Endometrial microvascular endothelial cells (primary cell): Measurements from ENCODE around the gene C6orf47. TPM values are rescaled to one million over a fixed set of nuclear protein-coding genes. Genes with fewer than 3 reads are reported as not detected.
"Not testable (repeated sequence)": the region's sequence is repeated elsewhere in the genome, so short reads cannot be mapped to it uniquely, and the experiment has no call there.

Experiments
- in situ Hi-C: cut with HindIII; loops from 2 replicates; pipeline ENCODE4 v1.10.0; 2017; ENCODE audit warnings: low sequenced_read_pairs, low pct_unique_long_range_greater_than_20kb; ENCODE audit errors: inconsistent ontology term
- total RNA-seq: library from RNA; depleted of rRNA; stranded (reverse); fragments of >200 nt; gene quantifications from one replicate; pipeline ENCODE4 v1.2.3, GENCODE V29; 2015; ENCODE audit errors: inconsistent ontology term

C6orf47 gene, protein sequence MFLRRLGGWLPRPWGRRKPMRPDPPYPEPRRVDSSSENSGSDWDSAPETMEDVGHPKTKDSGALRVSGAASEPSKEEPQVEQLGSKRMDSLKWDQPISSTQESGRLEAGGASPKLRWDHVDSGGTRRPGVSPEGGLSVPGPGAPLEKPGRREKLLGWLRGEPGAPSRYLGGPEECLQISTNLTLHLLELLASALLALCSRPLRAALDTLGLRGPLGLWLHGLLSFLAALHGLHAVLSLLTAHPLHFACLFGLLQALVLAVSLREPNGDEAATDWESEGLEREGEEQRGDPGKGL
- total RNA-seq = 17.2 TPM

DNA sequence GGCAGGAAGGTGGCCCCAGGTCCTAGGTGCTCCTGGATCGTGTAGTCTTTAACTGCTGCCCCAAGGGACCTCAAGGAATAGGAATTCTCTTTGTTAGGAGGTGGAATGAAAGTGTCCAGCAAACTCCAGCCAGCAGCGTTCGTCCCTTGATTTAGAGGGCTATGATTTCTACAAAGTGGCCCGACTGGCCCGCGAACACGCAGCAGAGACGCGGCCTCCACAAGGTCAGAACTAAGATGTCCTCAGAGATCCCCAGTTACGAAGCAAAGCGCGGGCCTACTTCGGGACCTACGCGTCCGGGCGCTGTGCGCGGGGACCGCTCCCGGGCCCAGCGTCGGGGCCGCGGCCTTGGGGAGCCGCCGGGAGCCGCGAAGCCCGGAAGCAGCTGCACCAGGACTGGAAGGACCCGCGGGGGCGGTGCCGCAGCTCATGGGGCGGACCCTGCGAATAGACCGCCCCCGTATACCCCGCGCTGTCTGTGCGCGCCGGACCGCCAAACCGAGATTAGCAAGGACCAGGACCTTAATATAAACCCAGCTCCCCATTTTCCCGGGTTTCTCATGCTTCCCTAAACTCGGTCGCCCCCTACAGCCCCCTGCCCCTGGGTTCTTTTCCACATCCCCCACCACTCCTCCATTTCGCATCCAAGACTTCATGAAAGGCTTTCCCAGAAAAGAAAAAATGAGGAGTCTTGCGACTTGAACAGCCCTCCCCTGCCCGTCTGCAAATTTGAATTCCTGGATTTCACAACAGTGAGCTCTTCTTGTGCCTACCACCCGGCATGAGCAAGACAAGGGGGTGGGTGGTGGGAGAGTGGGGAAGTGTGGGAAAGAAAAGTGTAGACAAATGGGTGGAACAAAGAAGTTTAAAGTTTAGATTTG, at the start of gene C6orf47:
C6orf47 (minus strand) TSS at position 398 of the 881 bp plus-strand sequence. CDS start 831 bp downstream, outside the sequence.
- in situ Hi-C loops = no loop called here

DNA sequence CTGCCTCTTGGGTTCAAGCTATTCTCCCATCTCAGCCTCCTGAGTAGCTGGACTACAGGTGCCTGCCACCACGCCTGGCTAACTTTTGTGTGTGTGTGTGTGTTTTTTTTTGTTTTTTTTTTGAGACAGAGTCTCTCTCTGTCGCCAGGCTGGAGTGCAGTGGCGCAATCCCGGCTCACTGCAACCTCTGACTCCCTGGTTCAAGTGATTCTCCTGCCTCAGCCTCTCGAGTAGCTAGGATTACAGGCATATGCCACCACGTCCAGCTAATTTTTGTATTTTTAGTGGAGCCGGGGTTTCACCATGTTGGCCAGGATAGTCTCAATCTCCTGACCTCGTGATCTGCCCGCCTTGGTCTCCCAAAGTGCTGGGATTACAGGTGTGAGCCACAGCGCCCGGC, 48.6 kb upstream of the C6orf47 start:
- in situ Hi-C loops = not testable (repeated sequence)

DNA sequence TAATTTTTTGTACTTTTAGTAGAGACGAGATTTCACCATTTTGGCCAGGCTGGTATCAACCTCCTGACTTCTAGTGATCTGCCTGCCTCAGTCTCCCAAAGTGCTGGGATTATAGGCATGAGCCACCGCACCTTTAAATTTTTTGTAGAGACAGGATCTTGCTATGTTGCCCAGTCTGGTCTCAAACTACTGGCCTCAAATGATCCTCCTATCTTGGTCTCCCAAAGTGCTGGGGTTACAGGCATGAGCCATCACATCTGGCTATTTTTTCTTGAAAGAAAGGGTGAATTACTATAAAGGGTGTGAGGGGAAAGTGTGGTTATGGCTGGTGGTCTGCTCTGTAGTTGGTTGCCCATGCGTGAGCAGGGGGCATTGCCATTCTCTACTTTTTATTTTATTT, 47.6 kb upstream of the C6orf47 start:
- in situ Hi-C loops = no loop called here

DNA sequence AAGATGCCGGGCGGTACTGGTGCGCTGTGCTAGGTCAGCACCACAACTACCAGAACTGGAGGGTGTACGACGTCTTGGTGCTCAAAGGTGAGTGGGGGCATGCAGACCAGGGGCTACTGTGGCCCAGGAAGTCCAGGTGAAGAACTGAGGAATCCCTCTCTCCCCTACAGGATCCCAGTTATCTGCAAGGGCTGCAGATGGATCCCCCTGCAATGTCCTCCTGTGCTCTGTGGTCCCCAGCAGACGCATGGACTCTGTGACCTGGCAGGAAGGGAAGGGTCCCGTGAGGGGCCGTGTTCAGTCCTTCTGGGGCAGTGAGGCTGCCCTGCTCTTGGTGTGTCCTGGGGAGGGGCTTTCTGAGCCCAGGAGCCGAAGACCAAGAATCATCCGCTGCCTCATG, 47.1 kb upstream of the C6orf47 start:
- in situ Hi-C loops = no loop called here

DNA sequence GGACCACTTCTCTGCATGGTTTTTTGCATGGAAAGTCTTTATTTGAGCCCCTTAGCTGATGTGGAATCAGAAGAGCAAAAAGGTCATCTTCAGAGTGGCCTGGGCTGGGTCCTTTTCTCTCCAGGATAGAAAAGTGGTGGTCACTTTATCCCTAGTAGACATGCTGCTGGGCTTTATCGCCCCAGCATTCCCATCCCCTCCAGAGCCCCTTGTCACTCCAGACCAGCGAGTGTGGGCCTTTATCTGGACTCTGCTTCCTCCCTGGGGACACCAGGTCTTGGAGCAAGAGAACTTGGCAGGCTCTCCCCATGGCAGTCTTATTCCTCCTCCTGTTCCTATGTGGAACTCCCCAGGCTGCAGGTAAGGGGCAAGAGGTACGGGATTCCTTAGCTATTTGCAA, 46.0 kb upstream of the C6orf47 start, which contains the start of gene LY6G6F:
LY6G6F (plus strand) TSS at position 268 of the 400 bp plus-strand sequence; CDS start at position 309, 41 bp downstream.
- in situ Hi-C loops = no loop called here

DNA sequence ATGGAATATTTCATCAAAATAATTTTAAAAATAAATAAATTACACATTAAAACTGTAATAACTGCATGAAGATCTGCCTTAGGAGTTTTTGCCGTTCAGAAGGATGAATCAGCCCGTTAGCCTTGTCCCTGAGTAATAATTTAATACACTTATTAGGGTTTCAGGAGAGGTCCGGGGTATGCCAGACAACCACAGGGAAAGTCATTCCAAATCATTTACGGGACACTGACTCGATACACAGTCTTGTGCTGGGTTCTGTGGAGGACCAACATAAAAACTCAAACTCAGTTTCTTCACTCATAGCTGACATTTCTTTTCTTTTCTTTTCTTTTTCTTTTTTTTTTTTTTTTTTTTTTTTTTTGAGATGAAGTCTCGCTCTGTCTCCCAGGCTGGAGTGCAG, 45.4 kb upstream of the C6orf47 start:
- in situ Hi-C loops = no loop called here

DNA sequence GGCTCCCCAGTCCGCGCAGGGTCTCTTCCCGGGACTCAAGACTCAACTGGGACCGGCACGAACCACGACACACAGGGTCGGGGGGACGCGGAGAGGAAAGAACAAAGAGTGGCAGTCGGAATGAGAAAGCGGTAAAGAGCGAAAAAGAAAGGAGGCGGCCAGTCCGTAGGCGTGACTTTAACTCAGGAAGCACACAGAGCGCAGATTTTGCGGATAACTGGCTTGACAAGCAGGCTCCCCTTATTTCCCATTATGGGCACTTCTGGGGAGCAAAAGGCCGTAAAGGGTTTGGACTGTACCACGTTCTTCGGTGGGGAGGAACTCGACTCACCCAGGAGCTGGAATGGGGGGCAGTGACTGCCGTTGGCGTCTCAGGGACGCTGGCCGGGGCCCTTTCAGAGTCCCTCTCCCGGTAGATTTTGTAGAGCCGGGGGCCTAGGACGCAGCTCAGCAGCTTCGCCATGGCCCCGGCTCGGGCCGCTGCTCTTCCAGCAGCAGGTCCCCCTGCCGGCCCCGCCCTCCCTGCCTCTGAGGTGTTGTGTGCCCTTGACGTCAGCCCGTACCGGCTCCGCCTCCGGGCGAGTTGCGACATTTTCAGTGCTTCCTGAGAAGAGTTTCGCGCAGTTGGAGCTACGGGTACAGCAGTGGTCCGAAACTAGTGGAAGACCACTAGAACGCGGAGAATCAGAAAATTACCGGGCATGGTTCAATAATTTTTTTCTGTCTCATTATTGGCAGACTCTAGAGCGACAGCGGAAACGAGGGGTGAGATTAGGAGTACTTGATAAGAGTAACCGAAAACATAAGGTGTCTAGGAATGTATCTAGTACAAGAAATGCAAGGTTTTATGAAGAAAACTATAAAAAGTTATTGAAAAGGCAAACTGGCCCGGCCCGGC, 42.5 kb upstream of the C6orf47 start, which contains the start of gene ABHD16A:
ABHD16A (minus strand) TSS at position 506 of the 898 bp plus-strand sequence; CDS start at position 463, 43 bp downstream.
- in situ Hi-C loops = no loop called here

DNA sequence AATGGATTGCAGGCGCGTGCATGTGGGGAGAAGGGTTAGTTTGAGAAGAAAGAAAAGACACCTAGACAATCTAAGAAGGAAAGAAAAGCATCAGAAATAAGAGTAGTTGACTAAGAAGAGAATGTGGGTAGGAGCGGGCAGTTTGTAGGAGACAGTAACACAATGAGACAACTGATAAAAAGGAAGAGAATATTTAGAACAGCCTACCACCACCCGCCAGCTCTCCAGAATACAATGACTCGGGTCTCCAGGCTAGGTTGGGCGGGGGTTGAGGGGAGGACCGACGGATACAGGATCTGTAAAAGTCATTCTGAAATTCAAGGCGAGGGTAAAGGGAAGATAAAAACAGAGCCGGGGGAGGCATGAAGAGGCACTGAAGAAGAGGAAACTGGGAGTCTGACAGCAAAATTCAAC, 41.8 kb upstream of the C6orf47 start:
- in situ Hi-C loops = no loop called here

DNA sequence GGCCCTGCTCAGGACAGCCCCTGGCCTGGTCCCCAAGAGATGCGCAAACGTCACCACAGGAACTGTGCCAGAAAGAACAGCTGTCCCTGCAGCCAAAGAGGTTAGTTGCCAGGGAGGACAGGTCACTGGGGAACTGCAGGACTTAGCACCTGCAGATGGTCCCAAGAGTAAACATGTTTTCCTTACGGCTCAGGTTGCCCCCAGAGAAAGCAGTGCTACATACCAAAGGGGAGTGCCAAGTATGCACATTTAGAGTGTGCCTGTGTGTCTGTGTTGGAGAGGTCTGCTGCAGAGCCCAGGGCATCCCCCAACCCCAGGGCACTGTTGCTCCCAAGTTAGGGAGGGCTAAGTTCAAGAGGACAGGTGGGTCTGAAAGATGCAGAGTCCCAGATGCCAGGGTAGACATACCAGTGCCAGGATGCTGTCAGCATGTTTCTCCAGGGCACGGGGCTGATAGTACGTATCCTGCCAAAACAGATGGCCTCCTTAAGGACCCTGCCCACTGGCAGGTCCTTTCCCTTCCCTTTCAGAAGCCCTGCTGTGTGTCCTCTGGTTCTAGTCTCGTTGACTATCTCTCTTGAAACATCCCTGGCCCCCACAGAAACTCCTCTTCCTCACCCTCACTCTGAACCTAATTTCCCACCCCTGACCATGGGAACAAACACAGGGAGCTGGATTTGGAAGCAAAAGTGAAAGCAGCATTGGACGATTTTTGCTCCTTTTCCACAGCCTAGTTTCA, 41.3 kb upstream of the C6orf47 start:
- in situ Hi-C loops = no loop called here

DNA sequence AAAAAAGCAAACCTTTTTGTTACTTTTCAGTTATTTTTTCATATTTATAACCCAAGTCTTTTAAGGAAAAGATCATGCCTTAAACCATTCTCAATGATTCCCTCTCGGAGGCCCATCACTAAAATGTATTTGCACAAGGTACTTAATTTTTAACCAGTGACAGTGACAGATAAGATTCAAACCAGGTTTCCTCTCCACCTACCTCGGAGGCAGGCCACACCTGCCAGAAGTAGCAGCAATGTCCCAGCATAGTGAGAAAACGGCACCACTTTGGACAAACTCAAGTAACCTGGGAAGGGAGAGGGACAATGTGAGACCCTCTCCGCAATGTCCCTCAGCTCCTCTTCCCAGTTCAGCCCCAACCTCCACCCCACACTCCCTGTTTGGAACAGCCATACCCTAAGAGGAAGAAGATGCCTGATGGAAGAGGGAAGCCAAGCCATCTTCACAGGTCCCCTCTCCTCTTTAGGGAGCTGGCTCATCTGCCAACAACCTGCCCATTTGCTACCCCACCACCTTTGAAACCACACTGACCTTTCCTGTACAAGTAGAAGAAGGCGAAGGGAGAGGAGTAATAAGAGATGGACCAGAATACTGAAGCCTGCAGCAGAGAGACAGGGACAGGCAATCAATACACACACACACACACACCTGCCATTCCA, 40.3 kb upstream of the C6orf47 start:
- in situ Hi-C loops = no loop called here

DNA sequence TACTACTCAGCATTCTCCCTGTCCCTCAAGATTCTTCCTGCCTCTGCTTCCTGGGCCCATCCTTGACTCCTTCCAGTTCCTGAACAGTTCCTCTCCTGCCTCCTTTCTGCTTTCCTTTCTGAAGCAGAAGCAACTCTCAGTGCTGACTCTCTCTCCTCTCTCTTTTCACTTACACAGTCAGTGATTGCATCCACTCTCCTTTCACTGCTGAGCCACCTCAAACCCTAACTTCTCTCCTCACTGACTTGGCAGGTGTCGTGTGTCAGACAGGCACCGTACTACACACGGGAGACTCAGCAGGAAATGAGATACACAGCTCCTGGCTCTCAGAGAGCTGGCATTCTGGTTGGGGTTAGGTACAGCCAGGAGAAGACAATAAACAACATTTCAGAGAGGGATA, 37.0 kb upstream of the C6orf47 start:
- in situ Hi-C loops = no loop called here

DNA sequence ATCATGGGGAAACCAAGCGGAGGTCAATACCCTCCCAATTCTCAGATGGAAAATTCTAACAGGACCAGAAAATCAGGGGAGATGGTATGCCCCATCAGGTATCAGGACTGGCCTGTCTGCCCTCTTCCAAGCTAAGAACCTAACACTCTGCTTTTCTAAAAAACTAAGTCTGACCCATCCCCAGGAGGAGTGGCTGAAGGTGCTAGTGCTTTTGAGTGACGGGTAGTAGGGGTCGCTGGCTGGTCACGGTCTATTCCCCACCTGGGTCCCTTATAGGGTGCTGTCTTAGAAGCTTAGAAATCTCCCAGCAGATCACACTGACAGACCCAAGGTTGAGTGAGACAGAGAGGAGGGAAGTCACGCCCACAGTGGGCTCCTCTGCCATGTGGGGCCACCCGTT, 33.0 kb upstream of the C6orf47 start:
- in situ Hi-C loops = no loop called here

DNA sequence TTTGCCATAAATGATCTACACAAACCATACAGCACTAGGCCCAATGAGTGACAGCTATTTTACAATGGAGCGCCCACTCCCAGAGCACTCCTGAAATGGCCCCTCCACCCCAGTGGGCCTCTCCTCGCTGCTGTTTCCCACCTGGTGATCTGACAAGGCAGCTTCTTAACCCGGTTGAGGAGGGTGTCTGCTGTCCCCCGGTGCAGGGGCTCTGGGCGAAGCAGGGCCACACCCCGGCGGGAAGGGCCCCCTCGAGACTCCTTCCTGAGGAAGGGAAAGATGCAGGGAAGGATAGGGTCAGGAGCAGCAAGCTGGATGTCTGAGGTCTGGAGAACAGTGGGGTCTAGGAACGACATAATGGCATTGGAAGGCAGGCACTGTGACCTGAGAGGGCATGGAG, 32.3 kb upstream of the C6orf47 start:
- in situ Hi-C loops = no loop called here

DNA sequence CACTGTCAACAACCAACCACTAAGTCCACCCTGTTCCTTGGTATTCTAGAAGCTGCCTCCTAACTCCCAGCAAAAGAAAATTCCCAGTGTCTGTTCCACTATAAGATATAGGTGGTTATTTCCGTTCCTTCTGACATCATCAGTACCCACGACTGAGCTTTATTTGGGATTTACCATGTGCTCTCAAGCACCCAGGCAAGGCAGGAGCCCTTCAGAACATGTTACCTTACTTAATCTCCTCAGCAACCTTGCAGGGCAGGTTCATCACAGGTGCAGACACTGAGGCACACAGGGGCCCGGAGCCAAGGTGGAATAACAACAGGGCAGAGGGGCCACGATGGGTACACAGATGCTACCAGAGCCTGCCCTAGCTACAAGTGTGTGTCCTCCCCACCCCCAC, 31.8 kb upstream of the C6orf47 start:
- in situ Hi-C loops = no loop called here

DNA sequence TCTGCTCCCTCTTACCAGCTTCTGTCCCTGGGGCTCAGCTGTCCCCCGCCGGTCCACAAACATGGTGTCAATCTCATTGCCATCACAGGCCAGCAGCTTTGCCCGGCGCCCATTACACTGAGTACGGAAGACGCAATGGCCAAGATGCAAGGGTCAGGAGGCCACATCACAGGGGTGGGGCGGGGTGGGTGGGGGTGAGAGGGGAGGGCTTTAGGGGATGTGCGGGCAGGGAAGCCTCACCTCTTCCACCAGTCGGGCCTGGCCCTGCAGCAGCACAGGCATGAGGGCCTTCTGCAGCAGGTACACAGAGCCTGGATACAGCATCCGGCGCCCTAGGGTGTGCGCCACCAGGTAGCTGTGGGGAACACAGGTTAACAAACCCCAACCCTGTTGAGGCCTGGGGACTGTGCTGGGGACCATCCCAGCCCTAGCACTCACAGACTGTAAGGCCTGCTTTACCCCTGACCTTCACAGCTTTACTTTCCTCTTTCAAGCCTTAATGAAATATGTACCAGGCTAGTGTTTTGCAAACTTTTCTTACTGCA, 31.1 kb upstream of the C6orf47 start:
- in situ Hi-C loops = no loop called here

DNA sequence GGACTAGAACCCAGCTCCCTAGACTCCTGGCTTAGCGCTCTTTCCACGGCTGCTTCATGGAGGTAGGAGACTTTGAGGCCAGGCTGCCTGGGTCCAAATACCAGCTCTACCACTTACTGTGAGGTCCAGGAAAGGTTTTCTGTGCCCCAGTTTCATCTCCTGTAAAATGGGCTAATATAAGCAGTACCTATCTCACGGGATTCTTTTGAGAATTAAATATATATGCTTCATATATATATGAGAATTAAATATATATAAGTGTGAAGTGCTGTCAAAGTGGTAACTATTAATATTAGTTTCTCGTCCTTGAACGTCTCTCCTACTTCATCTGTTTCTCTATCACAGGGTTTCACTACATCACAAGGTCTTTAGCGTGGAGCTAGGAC, 30.5 kb upstream of the C6orf47 start:
- in situ Hi-C loops = no loop called here

DNA sequence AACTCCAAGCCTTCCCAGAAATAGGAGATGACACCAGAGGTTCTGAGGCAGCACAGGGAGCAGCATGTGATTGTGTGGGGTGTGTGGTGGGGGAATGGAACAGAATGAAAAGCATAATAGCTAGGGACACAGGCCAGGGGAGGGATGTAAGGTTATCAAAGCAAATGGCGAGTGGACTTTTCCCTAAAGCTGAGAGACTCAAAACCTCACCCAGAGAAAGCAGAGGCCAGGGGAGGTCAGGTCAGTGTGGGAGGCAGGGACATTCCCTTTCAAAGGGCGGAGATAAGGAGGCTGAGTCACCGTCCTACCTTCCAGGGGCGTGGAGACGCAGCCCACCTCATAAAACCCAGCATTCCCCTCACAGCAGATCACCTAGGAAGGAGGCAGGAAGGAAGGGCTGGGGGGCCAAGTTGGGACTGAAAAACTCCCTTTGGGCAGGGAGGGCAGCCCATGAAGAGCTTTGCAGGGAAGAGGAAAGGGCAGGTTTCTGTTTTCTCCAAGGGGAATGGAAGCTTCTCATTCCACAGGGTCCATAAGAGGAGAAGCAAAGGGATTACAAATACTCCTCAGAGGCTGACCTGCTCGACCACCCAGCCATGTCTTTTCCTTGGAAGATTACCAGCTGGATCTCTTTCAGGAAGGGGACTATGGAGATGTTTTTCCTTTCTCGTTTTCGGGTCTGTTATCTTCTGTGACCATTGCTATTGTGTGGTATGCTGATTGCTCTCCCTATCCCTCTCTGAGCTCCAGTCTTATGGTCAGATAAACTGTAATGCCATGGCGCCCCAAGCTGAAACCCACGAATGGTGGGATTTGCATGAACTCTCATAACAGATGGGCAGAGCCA, 29.9 kb upstream of the C6orf47 start:
- in situ Hi-C loops = no loop called here
